ENCODE data around the gene C7orf57. TPM values are rescaled to one million over a fixed set of nuclear protein-coding genes. Genes with fewer than 3 reads are reported as not detected.

The C7orf57 gene
- total RNA-seq, 1 experiment from 2014 or later = 0.15 TPM

- RAD21 ChIA-PET (ENCODE audit: low non-redundant PET in 1 of 2, low total read pairs in 2 of 2, uncharacterized antibody in 2 of 2, unreplicated experiment in 2 of 2) = no interaction called here
- no TSS peak for BruUV-seq (replicated peaks)
- H3K4me2 ChIP-seq (ENCODE audit: low read length) = no peak overlapping the region
- no peaks in the 10 kb centered on the region for H3K36me3 ChIP-seq (ENCODE audit: control insufficient read depth in 1 of 2, insufficient read depth in 2 of 2, low read length in 2 of 2)
- H3K27ac ChIP-seq (ENCODE audit: low read depth, low read length) = no peak overlapping the region
- DNase-seq (ENCODE audit: low read depth, low spot score) (no peak), ATAC-seq (no peak)
- TF ChIP-seq YY1 (IDR thresholded peaks at IDR 0.05; ENCODE audit: extremely low read depth, insufficient replicate concordance, low read depth, low read length) (no peak), ELF1 (IDR thresholded peaks at IDR 0.05; ENCODE audit: borderline replicate concordance, low read depth) (no peak), POLR2AphosphoS5 (IDR thresholded peaks at IDR 0.05; ENCODE audit: low read depth, low read length) (no peak), SP1 (IDR thresholded peaks at IDR 0.05; ENCODE audit: low read depth) (no peak), REST (IDR thresholded peaks at IDR 0.05; ENCODE audit: low read depth) (no peak), TCF7L2 (IDR thresholded peaks at IDR 0.05; ENCODE audit: borderline replicate concordance, extremely low read depth, insufficient read depth, insufficient read length) (no peak)
- H3K9me2 ChIP-seq (ENCODE audit: insufficient read depth) = no peaks in the 10 kb centered on the region
- H4K20me1 ChIP-seq (ENCODE audit: insufficient read depth) = no peaks in the 10 kb centered on the region
- no peak overlapping the region for H3K9ac ChIP-seq (ENCODE audit: low read length)
- H3K9me3 ChIP-seq (ENCODE audit: control insufficient read depth in 1 of 2, insufficient read depth in 1 of 2, low read depth in 1 of 2, low read length in 2 of 2) = no peaks in the 10 kb centered on the region
- POLR2A ChIA-PET = no interaction called here
- CTCF ChIA-PET = no interaction called here
- no peaks in the 10 kb centered on the region for H3K4me1 ChIP-seq (ENCODE audit: control insufficient read depth in 1 of 2, insufficient read depth in 2 of 2, low read length in 2 of 2)
- no peak overlapping the region for H3K4me3 ChIP-seq (replicated peaks in 1 of 2; ENCODE audit: low read depth in 1 of 2, low read length in 2 of 2)
- no peak overlapping the region for H2AFZ ChIP-seq (ENCODE audit: low read depth, low read length, poor library complexity, severe bottlenecking)
- no peaks in the 10 kb centered on the region for H3K79me2 ChIP-seq (ENCODE audit: insufficient read depth, low read length)
- intact Hi-C loops (cut with micrococcal nuclease) = no loop called here
- no peaks in the 10 kb centered on the region for H3K27me3 ChIP-seq (ENCODE audit: insufficient read depth, low read length)
Observed at GRCh38 chr7:48025624-48026023, 9.7 kb upstream of the C7orf57 start.

- Histone ChIP-seq H4K20me1 (ENCODE audit: insufficient read depth) (no peaks in the 10 kb centered on the region), H3K36me3 (ENCODE audit: control insufficient read depth in 1 of 2, insufficient read depth in 2 of 2, low read length in 2 of 2) (no peaks in the 10 kb centered on the region), H3K9ac (ENCODE audit: low read length) (no peak within 1 kb of the TSS), H3K27ac (ENCODE audit: low read depth, low read length) (no peak within 1 kb of the TSS), H3K79me2 (ENCODE audit: insufficient read depth, low read length) (no peaks in the 10 kb centered on the region), H3K27me3 (ENCODE audit: insufficient read depth, low read length) (no peaks in the 10 kb centered on the region), H3K4me1 (ENCODE audit: control insufficient read depth in 1 of 2, insufficient read depth in 2 of 2, low read length in 2 of 2) (no peaks in the 10 kb centered on the region), H3K9me3 (ENCODE audit: control insufficient read depth in 1 of 2, insufficient read depth in 1 of 2, low read depth in 1 of 2, low read length in 2 of 2) (no peaks in the 10 kb centered on the region), H3K4me3 (replicated peaks in 1 of 2; ENCODE audit: low read depth in 1 of 2, low read length in 2 of 2) (no peak within 1 kb of the TSS), H2AFZ (ENCODE audit: low read depth, low read length, poor library complexity, severe bottlenecking) (no peak within 1 kb of the TSS), H3K4me2 (ENCODE audit: low read length) (no peak within 1 kb of the TSS), H3K9me2 (ENCODE audit: insufficient read depth) (no peaks in the 10 kb centered on the region)
- no peak for ATAC-seq
- no TSS peak for BruUV-seq (replicated peaks)
- DNase-seq (ENCODE audit: low read depth, low spot score) = no peak
- ChIA-PET POLR2A (no interaction called here), RAD21 (ENCODE audit: low non-redundant PET in 1 of 2, low total read pairs in 2 of 2, uncharacterized antibody in 2 of 2, unreplicated experiment in 2 of 2) (no interaction called here), CTCF (no interaction called here)
- intact Hi-C loops (cut with micrococcal nuclease) = no loop called here
- TF ChIP-seq FOSL1 (IDR thresholded peaks at IDR 0.05; ENCODE audit: low read depth) (no peak), TCF7L2 (IDR thresholded peaks at IDR 0.05; ENCODE audit: borderline replicate concordance, extremely low read depth, insufficient read depth, insufficient read length) (no peak), EGR1 (IDR thresholded peaks at IDR 0.05; ENCODE audit: low read depth) (no peak), YY1 (IDR thresholded peaks at IDR 0.05; ENCODE audit: extremely low read depth, insufficient replicate concordance, low read depth, low read length) (no peak), ZBTB33 (IDR thresholded peaks at IDR 0.05; ENCODE audit: extremely low read depth, insufficient replicate concordance, low read length) (no peak), MAX (IDR thresholded peaks at IDR 0.05) (no peak), ATF3 (IDR thresholded peaks at IDR 0.05) (no peak)
Observed at GRCh38 chr7:48028938-48029337, 6.4 kb upstream of the C7orf57 start, which contains the start of gene SUN3. Gene SUN3 (minus strand): TSS chr7:48029107. CDS start chr7:48028938, 169 bp downstream.

All from HCT116 (cell line).